ENCODE measurements around the gene SMG5.
A peak's percentile ranks its signal among the peaks of the same experiment; 100 is the strongest.
"Not testable (repeated sequence)": the region's sequence is repeated elsewhere in the genome, so short reads cannot be mapped to it uniquely, and the experiment has no call there.

The SMG5 gene, protein sequence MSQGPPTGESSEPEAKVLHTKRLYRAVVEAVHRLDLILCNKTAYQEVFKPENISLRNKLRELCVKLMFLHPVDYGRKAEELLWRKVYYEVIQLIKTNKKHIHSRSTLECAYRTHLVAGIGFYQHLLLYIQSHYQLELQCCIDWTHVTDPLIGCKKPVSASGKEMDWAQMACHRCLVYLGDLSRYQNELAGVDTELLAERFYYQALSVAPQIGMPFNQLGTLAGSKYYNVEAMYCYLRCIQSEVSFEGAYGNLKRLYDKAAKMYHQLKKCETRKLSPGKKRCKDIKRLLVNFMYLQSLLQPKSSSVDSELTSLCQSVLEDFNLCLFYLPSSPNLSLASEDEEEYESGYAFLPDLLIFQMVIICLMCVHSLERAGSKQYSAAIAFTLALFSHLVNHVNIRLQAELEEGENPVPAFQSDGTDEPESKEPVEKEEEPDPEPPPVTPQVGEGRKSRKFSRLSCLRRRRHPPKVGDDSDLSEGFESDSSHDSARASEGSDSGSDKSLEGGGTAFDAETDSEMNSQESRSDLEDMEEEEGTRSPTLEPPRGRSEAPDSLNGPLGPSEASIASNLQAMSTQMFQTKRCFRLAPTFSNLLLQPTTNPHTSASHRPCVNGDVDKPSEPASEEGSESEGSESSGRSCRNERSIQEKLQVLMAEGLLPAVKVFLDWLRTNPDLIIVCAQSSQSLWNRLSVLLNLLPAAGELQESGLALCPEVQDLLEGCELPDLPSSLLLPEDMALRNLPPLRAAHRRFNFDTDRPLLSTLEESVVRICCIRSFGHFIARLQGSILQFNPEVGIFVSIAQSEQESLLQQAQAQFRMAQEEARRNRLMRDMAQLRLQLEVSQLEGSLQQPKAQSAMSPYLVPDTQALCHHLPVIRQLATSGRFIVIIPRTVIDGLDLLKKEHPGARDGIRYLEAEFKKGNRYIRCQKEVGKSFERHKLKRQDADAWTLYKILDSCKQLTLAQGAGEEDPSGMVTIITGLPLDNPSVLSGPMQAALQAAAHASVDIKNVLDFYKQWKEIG

GRCh38 chr1:156282479-156283222 lies at the start of gene SMG5:
Gene SMG5 (minus strand): TSS chr1:156282825. CDS start chr1:156282680, 145 bp downstream.
- peak; percentile 94 for DNase-seq (ENCODE audit: low read depth)

DNA sequence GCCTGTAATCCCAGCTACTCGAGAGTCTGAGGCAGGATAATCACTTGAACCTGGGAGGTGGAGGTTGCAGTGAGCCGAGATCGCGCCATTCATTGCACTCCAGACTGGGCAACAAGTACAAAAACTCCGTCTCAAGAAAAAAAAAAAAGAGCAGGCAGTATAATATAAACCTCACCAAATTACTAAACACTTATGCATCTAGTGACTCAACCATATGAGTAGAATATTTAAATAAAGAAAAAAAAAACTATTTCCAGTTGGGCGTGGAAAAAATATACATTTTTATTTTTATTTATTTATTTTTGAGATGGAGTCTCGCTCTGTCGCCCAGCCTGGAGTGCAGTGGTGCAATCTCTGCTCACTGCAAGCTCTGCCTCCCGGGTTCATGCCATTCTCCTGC lies 40.6 kb upstream of the SMG5 start:
- DNase-seq (ENCODE audit: low read depth), result not testable (repeated sequence)

GRCh38 chr1:156320560-156320959 lies 37.9 kb upstream of the SMG5 start:
- DNase-seq (ENCODE audit: low read depth), result no peak

- DNase-seq (ENCODE audit: low read depth), result no peak
These were observed 37.0 kb upstream of the SMG5 start for GRCh38 chr1:156319664-156320063.

DNA sequence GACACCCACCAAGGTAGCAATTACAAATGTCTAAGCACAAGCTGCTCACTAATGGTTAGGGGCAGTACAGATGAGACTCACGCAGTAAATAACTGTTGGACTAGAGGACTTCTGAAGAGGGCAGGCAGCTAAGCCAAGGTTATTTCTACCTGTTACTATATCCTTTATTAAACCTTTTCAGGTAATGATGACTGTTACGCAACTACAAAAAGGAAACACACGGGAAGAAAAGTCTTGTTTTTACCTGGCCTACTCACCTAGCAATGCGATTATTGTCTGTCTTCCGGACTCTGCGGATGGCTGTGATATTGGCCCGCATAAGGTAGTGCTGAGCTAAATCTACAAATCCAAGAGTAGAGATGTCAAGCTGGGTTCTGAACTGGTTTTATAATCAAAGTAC lies 34.3 kb upstream of the SMG5 start:
- DNase-seq (ENCODE audit: low read depth), result no peak

- DNase-seq (ENCODE audit: low read depth), result no peak
These were observed 28.3 kb upstream of the SMG5 start for GRCh38 chr1:156310962-156311361.

- no peak for DNase-seq (ENCODE audit: low read depth)
These were observed 25.5 kb upstream of the SMG5 start for GRCh38 chr1:156308078-156308477.

DNA sequence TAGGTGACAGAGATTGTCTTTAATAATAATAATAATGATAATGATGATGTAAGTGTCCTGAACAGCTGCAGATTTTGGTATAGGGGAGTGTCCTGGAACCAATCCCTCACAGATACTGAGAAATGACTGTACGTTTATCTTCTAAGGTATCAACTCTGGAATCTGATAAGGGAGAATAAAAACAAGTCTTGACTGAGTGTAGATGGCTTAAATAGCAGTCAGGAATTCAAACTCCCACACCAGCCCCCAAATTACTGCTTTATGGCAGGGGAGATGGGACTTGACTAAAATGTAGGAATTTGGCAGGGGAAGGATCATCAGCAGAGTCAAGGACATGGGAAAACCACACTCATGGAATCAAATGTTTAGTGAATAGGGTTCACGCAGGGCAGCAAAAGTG lies 22.6 kb upstream of the SMG5 start:
- DNase-seq (ENCODE audit: low read depth), result no peak

GRCh38 chr1:156303241-156303640 lies 20.6 kb upstream of the SMG5 start:
- no peak for DNase-seq (ENCODE audit: low read depth)

DNA sequence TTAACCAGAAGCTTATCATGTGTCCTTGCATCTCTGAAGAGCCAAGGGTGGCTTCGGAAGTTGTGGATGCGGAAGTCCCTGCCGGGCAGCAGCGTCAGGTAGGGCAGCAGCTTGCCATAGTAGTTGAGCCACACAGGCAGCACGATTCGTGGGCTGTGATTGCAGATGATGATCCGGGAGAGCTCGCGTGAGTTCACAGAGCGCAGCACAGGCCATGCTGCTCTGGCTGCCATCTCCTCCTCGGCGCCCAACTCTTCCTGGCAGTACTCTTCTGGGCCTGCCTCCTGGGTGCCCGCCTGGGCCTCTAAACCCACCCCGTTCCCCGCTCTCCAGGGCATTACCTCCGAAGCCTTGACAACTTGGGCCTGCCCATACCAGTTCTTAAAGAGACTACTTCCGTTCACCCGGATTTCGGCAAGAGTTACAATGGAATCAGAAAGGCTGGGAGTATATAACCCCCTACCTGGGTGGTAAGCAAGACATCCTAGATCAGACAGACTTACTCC lies 16.3 kb upstream of the SMG5 start, which contains the start of gene VHLL:
Gene VHLL (minus strand): TSS at position 456 of the 506 bp plus-strand sequence. CDS start 118 bp downstream, at position 338.
- no peak for DNase-seq (ENCODE audit: low read depth)

DNA sequence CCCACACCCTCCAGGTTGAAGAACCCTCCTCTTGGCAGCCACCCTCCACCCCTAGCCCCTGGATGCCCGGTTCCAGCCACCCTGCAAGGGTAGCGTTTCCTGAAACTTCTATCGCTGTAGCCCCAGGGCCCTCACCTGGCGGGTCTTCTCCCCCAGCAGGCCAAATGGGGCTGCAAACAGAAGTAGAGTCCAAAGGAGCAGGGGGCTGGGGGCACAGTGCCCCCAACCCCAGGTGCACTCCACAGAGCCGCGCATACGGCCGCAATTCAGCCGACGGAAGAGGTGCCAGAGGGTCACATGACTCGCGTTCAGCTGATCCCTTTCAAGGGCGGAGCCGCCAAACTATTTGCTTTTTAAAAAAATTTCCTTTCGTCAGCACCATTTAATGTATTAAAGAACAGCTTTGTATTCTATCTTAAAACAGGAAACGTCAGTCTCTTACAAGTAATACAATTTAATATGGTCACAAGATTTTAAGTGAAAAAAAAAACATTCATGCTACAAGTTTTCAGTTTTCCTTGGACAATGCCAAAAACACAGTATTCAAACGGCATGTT lies 12.8 kb upstream of the SMG5 start, which contains the start of gene GLMP:
Gene GLMP (minus strand): TSS at position 289 of the 557 bp plus-strand sequence. CDS start 34 bp downstream, at position 255.
- DNase-seq (ENCODE audit: low read depth), result no peak

DNA sequence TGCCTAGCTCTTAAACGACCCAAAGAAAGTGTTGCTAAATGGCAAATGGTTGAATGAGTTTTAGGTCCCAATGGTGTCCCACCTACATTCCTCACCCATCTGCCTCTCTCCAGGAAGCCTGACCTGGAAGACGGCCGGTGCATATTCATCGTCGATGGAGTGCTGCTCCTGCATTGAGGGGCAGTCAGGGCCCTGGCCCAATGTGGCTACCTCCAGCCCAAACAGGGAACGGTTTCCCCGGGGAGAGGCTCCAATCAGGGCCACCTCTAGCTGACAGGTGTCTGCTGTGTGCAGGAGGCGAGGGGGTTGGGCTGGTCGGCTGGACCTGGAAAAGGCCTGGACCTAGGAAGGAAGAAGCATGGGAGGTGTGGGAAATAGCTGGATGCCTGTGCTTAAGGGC lies 11.3 kb upstream of the SMG5 start:
- no peak for DNase-seq (ENCODE audit: low read depth)

- DNase-seq (ENCODE audit: low read depth), result no peak
These were observed 10.4 kb upstream of the SMG5 start for GRCh38 chr1:156293098-156293434.

- peak; percentile 42 for DNase-seq (ENCODE audit: low read depth)
These were observed 8.8 kb upstream of the SMG5 start for GRCh38 chr1:156291226-156292061.

GRCh38 chr1:156289857-156290256 lies 7.2 kb upstream of the SMG5 start:
- no peak for DNase-seq (ENCODE audit: low read depth)

- no peak for DNase-seq (ENCODE audit: low read depth)
These were observed 3.4 kb upstream of the SMG5 start for GRCh38 chr1:156286061-156286460.

DNA sequence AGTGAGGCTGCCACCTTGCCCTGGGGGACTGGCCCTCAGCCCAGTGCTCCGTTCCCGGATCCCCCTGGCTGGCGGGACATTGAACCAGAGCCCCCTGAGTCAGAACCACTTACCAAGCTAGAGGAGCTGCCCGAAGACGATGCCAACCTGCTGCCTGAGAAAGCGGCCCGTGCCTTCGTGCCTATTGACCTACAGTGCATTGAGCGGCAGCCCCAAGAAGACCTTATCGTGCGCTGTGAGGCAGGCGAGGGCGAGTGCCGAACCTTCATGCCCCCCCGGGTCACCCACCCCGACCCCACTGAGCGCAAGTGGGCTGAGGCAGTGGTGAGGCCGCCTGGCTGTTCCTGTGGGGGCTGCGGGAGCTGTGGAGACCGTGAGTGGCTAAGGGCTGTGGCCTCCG lies 2.8 kb upstream of the SMG5 start:
- no peak for DNase-seq (ENCODE audit: low read depth)

GRCh38 chr1:156284757-156285156 lies 2.1 kb upstream of the SMG5 start:
- no peak for DNase-seq (ENCODE audit: low read depth)

DNA sequence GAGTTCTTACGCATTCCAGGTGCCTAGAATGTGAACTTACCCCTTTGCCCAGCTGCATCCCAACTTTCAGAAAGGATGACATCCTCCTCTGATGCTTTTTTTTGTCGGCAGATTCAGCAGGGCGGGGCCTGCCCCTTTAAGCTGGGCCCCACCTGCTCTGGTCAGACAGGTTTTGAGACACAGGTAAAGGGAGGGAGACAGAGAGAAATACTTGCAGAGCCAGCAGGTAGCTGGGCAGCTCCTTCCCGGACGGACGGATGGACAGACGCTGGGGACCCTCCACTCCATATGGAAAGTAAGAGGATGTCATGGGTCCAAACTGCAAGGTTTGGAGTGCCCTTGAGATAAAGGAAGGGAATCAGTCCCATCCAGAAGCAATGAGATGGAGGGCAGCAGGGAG lies 1.5 kb upstream of the SMG5 start, which contains the start of gene TMEM79:
Gene TMEM79 (plus strand): TSS at position 214 of the 400 bp plus-strand sequence. CDS start 902 bp downstream, outside the sequence.
- no peak for DNase-seq (ENCODE audit: low read depth)

GRCh38 chr1:156283521-156283920 lies 896 bp upstream of the SMG5 start:
- DNase-seq (ENCODE audit: low read depth), result no peak

Measured in HS-27A (cell line).